Measurements from ENCODE around the gene PDE6G. TPM values are rescaled to one million over a fixed set of nuclear protein-coding genes. Genes with fewer than 3 reads are reported as not detected.

PDE6G gene
- total and polyA plus RNA-seq, 2 of the 13 experiments (the other 11 are each of a cell fraction or from before 2014, with no cell fraction given) = 1.4 to 6.7 TPM

DNA sequence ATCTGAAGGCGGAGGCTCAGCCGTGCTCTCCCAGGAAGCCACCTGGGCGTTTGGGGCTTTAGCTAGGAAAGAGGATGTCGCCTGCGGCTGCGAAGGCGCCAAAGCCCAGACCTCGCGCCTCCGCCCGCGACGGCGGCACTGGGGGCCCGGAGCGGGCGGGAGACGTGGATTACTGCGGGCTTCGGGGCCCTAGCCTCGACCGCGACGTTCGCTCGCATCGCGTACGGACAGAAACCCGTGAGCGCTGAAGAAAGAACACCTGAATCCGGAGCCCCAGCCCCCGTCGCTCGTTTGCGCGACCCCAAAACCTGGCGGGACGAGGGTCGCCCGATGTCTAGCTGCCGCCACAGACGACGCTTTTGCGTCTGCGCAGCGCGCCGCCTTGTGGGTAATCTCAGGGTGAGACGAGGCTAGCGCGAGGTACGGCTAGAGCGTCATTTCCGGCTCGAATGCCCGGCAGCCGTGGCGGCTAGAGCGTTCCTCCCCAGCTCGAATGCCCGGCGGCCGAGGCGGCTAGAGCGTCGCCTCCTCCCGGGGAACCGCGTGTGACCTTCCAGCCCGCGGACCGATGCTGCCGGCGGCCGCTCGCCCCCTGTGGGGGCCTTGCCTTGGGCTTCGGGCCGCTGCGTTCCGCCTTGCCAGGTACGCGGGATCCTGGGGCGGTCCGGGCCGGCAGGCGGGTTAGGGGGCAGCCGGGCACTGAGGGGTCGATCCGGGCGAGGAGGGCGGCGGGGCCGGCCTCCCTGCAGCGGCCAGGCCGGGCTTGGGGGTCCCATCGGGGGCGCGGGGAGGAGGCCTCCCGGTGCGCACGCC, 46.8 kb upstream of the PDE6G start, which contains the start of gene MRPL12 (continued):
- TF ChIP-seq GTF3A (CRISPR knock-in tag; conservative IDR thresholded peaks at IDR 0.05) (peak; percentile 79; the same call in 1 of the 2 replicates), ZNF878 (CRISPR knock-in tag; IDR thresholded peaks at IDR 0.05) (no peak), RFX3 (CRISPR knock-in tag; IDR thresholded peaks at IDR 0.05) (0 out of 2 replicates have a peak, but pooled peaks have one; percentile 11), HNRNPLL (IDR thresholded peaks at IDR 0.05; ENCODE audit: low read depth, low read length, poor library complexity, severe bottlenecking) (peak; percentile 86), SMYD3 (CRISPR knock-in tag; IDR thresholded peaks at IDR 0.05) (no peak), ZNF263 (CRISPR knock-in tag; IDR thresholded peaks at IDR 0.05) (0 out of 2 replicates have a peak, but pooled peaks have one; percentile 34), GATAD1 (CRISPR knock-in tag; IDR thresholded peaks at IDR 0.05) (peak; percentile 98), SNRNP70 (IDR thresholded peaks at IDR 0.05; ENCODE audit: low read depth, low read length) (no peak), IRF2 (CRISPR knock-in tag; IDR thresholded peaks at IDR 0.05) (peak; percentile 95), ZNF543 (CRISPR knock-in tag; IDR thresholded peaks at IDR 0.05) (peak; percentile 94), MLLT10 (CRISPR knock-in tag; IDR thresholded peaks at IDR 0.05) (no peak), STAT5B (CRISPR knock-in tag; IDR thresholded peaks at IDR 0.05) (peak; percentile 96), KMT2A (CRISPR knock-in tag; IDR thresholded peaks at IDR 0.05) (peak; percentile 99), ZNF547 (CRISPR knock-in tag; IDR thresholded peaks at IDR 0.05) (peak; percentile 57), ZNF232 (CRISPR knock-in tag; IDR thresholded peaks at IDR 0.05; ENCODE audit: borderline replicate concordance) (no peak; the same call in 1 of the 2 replicates)
- TF ChIP-seq, protein P1, sequence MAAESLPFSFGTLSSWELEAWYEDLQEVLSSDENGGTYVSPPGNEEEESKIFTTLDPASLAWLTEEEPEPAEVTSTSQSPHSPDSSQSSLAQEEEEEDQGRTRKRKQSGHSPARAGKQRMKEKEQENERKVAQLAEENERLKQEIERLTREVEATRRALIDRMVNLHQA (CRISPR knock-in tag; IDR thresholded peaks at IDR 0.05) = peak; percentile 55; the same call in 1 of the 2 replicates
- TF ChIP-seq, protein P2, sequence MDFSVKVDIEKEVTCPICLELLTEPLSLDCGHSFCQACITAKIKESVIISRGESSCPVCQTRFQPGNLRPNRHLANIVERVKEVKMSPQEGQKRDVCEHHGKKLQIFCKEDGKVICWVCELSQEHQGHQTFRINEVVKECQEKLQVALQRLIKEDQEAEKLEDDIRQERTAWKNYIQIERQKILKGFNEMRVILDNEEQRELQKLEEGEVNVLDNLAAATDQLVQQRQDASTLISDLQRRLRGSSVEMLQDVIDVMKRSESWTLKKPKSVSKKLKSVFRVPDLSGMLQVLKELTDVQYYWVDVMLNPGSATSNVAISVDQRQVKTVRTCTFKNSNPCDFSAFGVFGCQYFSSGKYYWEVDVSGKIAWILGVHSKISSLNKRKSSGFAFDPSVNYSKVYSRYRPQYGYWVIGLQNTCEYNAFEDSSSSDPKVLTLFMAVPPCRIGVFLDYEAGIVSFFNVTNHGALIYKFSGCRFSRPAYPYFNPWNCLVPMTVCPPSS (IDR thresholded peaks at IDR 0.05) = no peak
- TF ChIP-seq, protein P3, sequence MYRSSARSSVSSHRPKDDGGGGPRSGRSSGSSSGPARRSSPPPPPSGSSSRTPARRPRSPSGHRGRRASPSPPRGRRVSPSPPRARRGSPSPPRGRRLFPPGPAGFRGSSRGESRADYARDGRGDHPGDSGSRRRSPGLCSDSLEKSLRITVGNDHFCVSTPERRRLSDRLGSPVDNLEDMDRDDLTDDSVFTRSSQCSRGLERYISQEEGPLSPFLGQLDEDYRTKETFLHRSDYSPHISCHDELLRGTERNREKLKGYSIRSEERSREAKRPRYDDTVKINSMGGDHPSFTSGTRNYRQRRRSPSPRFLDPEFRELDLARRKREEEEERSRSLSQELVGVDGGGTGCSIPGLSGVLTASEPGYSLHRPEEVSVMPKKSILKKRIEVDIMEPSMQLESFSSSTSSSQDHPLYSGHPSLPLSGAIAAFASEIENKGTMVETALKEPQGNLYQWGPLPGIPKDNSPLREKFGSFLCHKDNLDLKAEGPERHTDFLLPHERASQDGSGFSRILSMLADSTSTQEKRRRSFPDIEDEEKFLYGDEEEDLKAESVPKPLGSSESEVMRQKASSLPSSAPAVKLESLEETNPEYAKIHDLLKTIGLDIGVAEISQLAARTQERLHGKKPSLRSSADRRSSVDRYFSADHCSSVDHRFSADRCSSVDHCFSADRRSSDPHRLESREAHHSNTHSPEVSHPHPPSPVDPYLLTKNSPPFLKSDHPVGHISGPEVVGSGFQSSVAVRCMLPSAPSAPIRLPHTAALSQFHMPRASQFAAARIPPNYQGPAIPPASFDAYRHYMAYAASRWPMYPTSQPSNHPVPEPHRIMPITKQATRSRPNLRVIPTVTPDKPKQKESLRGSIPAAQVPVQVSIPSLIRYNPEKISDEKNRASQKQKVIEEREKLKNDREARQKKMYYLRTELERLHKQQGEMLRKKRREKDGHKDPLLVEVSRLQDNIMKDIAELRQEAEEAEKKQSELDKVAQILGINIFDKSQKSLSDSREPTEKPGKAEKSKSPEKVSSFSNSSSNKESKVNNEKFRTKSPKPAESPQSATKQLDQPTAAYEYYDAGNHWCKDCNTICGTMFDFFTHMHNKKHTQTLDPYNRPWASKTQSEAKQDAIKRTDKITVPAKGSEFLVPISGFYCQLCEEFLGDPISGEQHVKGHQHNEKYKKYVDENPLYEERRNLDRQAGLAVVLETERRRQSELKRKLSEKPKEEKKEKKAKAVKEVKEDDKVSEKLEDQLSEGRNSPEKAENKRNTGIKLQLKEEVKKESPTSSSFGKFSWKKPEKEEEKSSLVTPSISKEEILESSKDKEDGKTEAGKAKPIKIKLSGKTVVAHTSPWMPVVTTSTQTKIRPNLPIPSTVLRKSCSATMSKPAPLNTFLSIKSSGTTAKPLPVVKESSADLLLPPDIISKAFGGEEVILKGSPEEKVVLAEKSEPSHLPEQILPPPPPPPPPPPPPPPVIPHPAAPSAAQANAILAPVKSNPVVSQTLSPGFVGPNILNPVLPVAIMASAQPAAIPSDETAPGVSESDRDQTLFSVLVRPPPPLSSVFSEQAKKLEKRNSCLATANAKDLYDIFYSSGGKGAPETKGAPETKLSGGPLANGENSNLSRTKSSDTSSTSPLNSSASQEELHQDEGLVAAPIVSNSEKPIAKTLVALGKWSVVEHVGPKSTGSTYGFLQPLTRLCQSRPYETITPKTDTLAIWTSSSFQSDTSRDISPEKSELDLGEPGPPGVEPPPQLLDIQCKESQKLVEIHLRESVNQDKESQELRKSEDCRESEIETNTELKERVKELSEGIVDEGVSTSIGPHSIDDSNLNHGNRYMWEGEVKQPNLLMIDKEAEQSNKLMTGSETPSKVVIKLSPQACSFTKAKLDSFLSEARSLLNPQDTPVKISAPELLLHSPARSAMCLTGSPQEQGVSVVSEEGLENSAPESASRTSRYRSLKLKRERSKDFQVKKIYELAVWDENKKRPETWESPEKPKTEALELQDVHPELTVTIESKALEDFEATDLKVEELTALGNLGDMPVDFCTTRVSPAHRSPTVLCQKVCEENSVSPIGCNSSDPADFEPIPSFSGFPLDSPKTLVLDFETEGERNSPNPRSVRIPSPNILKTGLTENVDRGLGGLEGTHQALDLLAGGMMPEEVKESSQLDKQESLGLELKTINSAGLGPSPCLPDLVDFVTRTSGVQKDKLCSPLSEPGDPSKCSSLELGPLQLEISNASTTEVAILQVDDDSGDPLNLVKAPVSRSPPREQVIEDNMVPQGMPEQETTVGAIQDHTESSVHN (CRISPR knock-in tag; IDR thresholded peaks at IDR 0.05) = no peak
- TF ChIP-seq, protein P4, sequence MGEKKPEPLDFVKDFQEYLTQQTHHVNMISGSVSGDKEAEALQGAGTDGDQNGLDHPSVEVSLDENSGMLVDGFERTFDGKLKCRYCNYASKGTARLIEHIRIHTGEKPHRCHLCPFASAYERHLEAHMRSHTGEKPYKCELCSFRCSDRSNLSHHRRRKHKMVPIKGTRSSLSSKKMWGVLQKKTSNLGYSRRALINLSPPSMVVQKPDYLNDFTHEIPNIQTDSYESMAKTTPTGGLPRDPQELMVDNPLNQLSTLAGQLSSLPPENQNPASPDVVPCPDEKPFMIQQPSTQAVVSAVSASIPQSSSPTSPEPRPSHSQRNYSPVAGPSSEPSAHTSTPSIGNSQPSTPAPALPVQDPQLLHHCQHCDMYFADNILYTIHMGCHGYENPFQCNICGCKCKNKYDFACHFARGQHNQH (CRISPR knock-in tag; IDR thresholded peaks at IDR 0.05) = peak; percentile 89; the same call in 1 of the 2 replicates
